ENCODE results near the gene PLOD3. TPM values are rescaled to one million over a fixed set of nuclear protein-coding genes. Genes with fewer than 3 reads are reported as not detected.

The PLOD3 gene
- total and polyA plus RNA-seq, 2 donors (not counting 3 experiments of a cell fraction or from before 2014, with no cell fraction given) = 143 to 170 TPM

- Histone ChIP-seq H3K9me3 (replicated peaks; ENCODE audit: control insufficient read depth, insufficient read depth, low read length) (no peaks in the 10 kb centered on the region), H4K20me1 (replicated peaks; ENCODE audit: control insufficient read depth, extremely low read depth, insufficient read depth, low read length) (no peaks in the 10 kb centered on the region), H3K4me1 (ENCODE audit: control insufficient read depth, extremely low read depth, insufficient read depth, low read length) (peaks cover 16% of the 10 kb centered on the region), H3K27me3 (ENCODE audit: control insufficient read depth in 2 of 2, insufficient read depth in 2 of 2, low read length in 2 of 2) (peaks cover 69 to 76% of the 10 kb centered on the region in 2 experiments), H3K27ac (ENCODE audit: insufficient read depth, low read depth, low read length) (no peak overlapping the region), H3K4me3 (replicated peaks in 1 of 3; ENCODE audit: insufficient read depth in 1 of 3, low read depth in 1 of 3, low read length in 3 of 3) (no peak overlapping the region), H3K9me1 (replicated peaks; ENCODE audit: control insufficient read depth, extremely low read depth, insufficient read depth, low read length) (no peaks in the 10 kb centered on the region), H3K9ac (replicated peaks; ENCODE audit: extremely low read depth, insufficient read depth, low read length) (no peak overlapping the region), H3K79me2 (ENCODE audit: control insufficient read depth, insufficient read depth, low read length) (no peaks in the 10 kb centered on the region), H3K4me2 (ENCODE audit: insufficient read depth, low read length) (no peak overlapping the region), H3K36me3 (ENCODE audit: control insufficient read depth in 2 of 2, extremely low read depth in 1 of 2, insufficient read depth in 2 of 2, low read length in 2 of 2) (no peaks in the 10 kb centered on the region), H2AFZ (ENCODE audit: low read depth, low read length) (no peak overlapping the region)
- ChIA-PET POLR2A (no interaction called here), CTCF (interaction anchor here (0.7 kb wide), 1 partner anchor 35 kb away, joined by 3 read pairs; no protein-coding TSS in a partner anchor)
- intact Hi-C loops (cut with micrococcal nuclease) = loop anchor here (10.0 kb wide), 1 partner anchor 272 kb away; the partner anchor contains the start of gene ACHE
- dilution Hi-C loops (cut with MboI; ENCODE audit: extremely low pct_ligation_motif_present, low sequenced_read_pairs) = no loop called here
- BruUV-seq (replicated peaks) = no TSS peak
- TF ChIP-seq EZH2 (IDR thresholded peaks at IDR 0.05; ENCODE audit: borderline replicate concordance, low read depth, low read length, severe bottlenecking) (peak; percentile 48), POLR2AphosphoS5 (IDR thresholded peaks at IDR 0.05; ENCODE audit: insufficient read depth, low read depth, low read length) (no peak)
- no peak for DNase-seq (ENCODE audit: low read depth, low spot score)
- FAIRE-seq = no peak
These were observed 50.3 kb downstream of the PLOD3 start for GRCh38 chr7:101166909-101167644.

- H3K9me1 ChIP-seq (replicated peaks; ENCODE audit: control insufficient read depth, extremely low read depth, insufficient read depth, low read length) = no peaks in the 10 kb centered on the region
- intact Hi-C loops (cut with micrococcal nuclease) = loop anchor here (10.0 kb wide), 1 partner anchor 272 kb away; the partner anchor contains the start of gene ACHE
- H3K27ac ChIP-seq (ENCODE audit: insufficient read depth, low read depth, low read length) = no peak overlapping the region
- no peak for FAIRE-seq
- H3K79me2 ChIP-seq (ENCODE audit: control insufficient read depth, insufficient read depth, low read length) = no peaks in the 10 kb centered on the region
- ChIA-PET POLR2A (interaction anchor here (0.5 kb wide), 1 partner anchor 37 kb away, joined by 9 read pairs; no protein-coding TSS in a partner anchor), CTCF (interaction anchor here (0.7 to 1.7 kb wide), 2 partner anchors 35 to 124 kb away, joined by 3 to 5 read pairs; no protein-coding TSS in a partner anchor)
- H3K4me2 ChIP-seq (ENCODE audit: insufficient read depth, low read length) = no peak overlapping the region
- H3K4me3 ChIP-seq (replicated peaks in 1 of 3; ENCODE audit: insufficient read depth in 1 of 3, low read depth in 1 of 3, low read length in 3 of 3) = no peak overlapping the region
- H3K36me3 ChIP-seq (ENCODE audit: control insufficient read depth in 2 of 2, extremely low read depth in 1 of 2, insufficient read depth in 2 of 2, low read length in 2 of 2) = no peaks in the 10 kb centered on the region
- BruUV-seq (replicated peaks) = no TSS peak
- no peaks in the 10 kb centered on the region for H3K9me3 ChIP-seq (replicated peaks; ENCODE audit: control insufficient read depth, insufficient read depth, low read length)
- DNase-seq (ENCODE audit: low read depth, low spot score) = no peak
- TF ChIP-seq MYC (IDR thresholded peaks at IDR 0.05; ENCODE audit: low read depth, low read length) = no peak
- TF ChIP-seq CTCF (IDR thresholded peaks at IDR 0.05; ENCODE audit: extremely low read depth in 1 of 2, insufficient read depth in 1 of 2, low read depth in 1 of 2, low read length in 2 of 2) = no peak
- TF ChIP-seq EZH2 (IDR thresholded peaks at IDR 0.05; ENCODE audit: borderline replicate concordance, low read depth, low read length, severe bottlenecking) = no peak
- TF ChIP-seq POLR2A (IDR thresholded peaks at IDR 0.05; ENCODE audit: low read depth, low read length) = no peak
- TF ChIP-seq GATA2 (IDR thresholded peaks at IDR 0.05; ENCODE audit: insufficient read depth, insufficient read length, low read depth, low read length) = no peak
- TF ChIP-seq MAX (IDR thresholded peaks at IDR 0.05; ENCODE audit: insufficient read depth, insufficient read length) = no peak
- TF ChIP-seq POLR2AphosphoS5 (IDR thresholded peaks at IDR 0.05; ENCODE audit: insufficient read depth, low read depth, low read length) = no peak
- TF ChIP-seq FOS (IDR thresholded peaks at IDR 0.05; ENCODE audit: borderline replicate concordance, insufficient read depth, low read length) = no peak
- TF ChIP-seq JUN (IDR thresholded peaks at IDR 0.05; ENCODE audit: borderline replicate concordance, insufficient read depth, insufficient read length, low read depth) = no peak
- no peaks in the 10 kb centered on the region for H4K20me1 ChIP-seq (replicated peaks; ENCODE audit: control insufficient read depth, extremely low read depth, insufficient read depth, low read length)
- dilution Hi-C loops (cut with MboI; ENCODE audit: extremely low pct_ligation_motif_present, low sequenced_read_pairs) = no loop called here
- peaks cover 16% of the 10 kb centered on the region for H3K4me1 ChIP-seq (ENCODE audit: control insufficient read depth, extremely low read depth, insufficient read depth, low read length)
- H3K9ac ChIP-seq (replicated peaks; ENCODE audit: extremely low read depth, insufficient read depth, low read length) = no peak overlapping the region
- H2AFZ ChIP-seq (ENCODE audit: low read depth, low read length) = no peak overlapping the region
- peaks cover 64 to 71% of the 10 kb centered on the region in 2 experiments for H3K27me3 ChIP-seq (ENCODE audit: control insufficient read depth in 2 of 2, insufficient read depth in 2 of 2, low read length in 2 of 2)
These were observed 50.8 kb downstream of the PLOD3 start for GRCh38 chr7:101166648-101166908.
